ENCODE data around the gene KLHL10. TPM values are rescaled to one million over a fixed set of nuclear protein-coding genes. Genes with fewer than 3 reads are reported as not detected.
"Not testable (repeated sequence)": the region's sequence is repeated elsewhere in the genome, so short reads cannot be mapped to it uniquely, and the experiment has no call there.

KLHL10 gene
- total RNA-seq, 4 donors from 2014 or later: 0.62 to 2.7 (median 1.4) TPM

GRCh38 chr17:41835214-41835799 is 2.3 kb upstream of the KLHL10 start:
- peak; percentile 73 for ATAC-seq
- Histone ChIP-seq H3K36me3 (peaks cover 0 to 31% of the 10 kb centered on the region in 2 donors), H3K4me3 (peak overlapping the region; percentile 87 to 93), H3K27me3 (no peaks in the 10 kb centered on the region), H3K9me3 (no peaks in the 10 kb centered on the region), H3K4me1 (peaks cover 0 to 22% (median 3%) of the 10 kb centered on the region in 3 donors), H3K27ac (peak overlapping the region; percentile 72 to 93 (median 90))
- WGBS, 2 donors (ENCODE audit: low coverage in 1 of 2): 30 to 38% methylated on average over 4 of the region's 13 CpGs
- TF ChIP-seq EP300 (IDR thresholded peaks at IDR 0.05) (no peak), POLR2A (IDR thresholded peaks at IDR 0.05) (no peak), CTCF (IDR thresholded peaks at IDR 0.05) (no peak), POLR2AphosphoS5 (IDR thresholded peaks at IDR 0.05) (no peak)

- Histone ChIP-seq H3K27me3 (no peaks in the 10 kb centered on the region), H3K27ac (peak within 1 kb of the TSS; percentile 72 to 93 (median 90)), H3K36me3 (peaks cover 0 to 24% of the 10 kb centered on the region in 2 donors), H3K9me3 (no peaks in the 10 kb centered on the region), H3K4me3 (peak within 1 kb of the TSS; percentile 87 to 93), H3K4me1 (peaks cover 0 to 22% (median 3%) of the 10 kb centered on the region in 3 donors)
- ATAC-seq: peak; percentile 92
- TF ChIP-seq CTCF (IDR thresholded peaks at IDR 0.05) (no peak), POLR2AphosphoS5 (IDR thresholded peaks at IDR 0.05) (peak; percentile 65), POLR2A (IDR thresholded peaks at IDR 0.05) (peak; percentile 39 to 40), EP300 (IDR thresholded peaks at IDR 0.05) (no peak)
- WGBS, 2 donors (ENCODE audit: low coverage in 1 of 2): 0 to 20% methylated on average over 1 to 3 of the region's 72 CpGs
Measured at GRCh38 chr17:41835800-41836549, 1.6 kb upstream of the KLHL10 start, which contains the start of gene NT5C3B. NT5C3B (minus strand) TSS chr17:41836232; CDS start chr17:41836193, 39 bp downstream.

GRCh38 chr17:41836550-41837196 is 952 bp upstream of the KLHL10 start:
- H3K27me3 ChIP-seq: no peaks in the 10 kb centered on the region
- no peak for ATAC-seq
- no peaks in the 10 kb centered on the region for H3K9me3 ChIP-seq
- peak overlapping the region; percentile 87 to 93 for H3K4me3 ChIP-seq
- 38 to 41% methylated on average over 9 to 15 of the region's 21 CpGs for WGBS, 2 donors (ENCODE audit: low coverage in 1 of 2)
- H3K4me1 ChIP-seq: peaks cover 0 to 22% (median 3%) of the 10 kb centered on the region in 3 donors
- H3K27ac ChIP-seq: peak overlapping the region; percentile 72 to 93 (median 90)
- TF ChIP-seq CTCF (IDR thresholded peaks at IDR 0.05) (no peak), POLR2AphosphoS5 (IDR thresholded peaks at IDR 0.05) (no peak), POLR2A (IDR thresholded peaks at IDR 0.05) (no peak), EP300 (IDR thresholded peaks at IDR 0.05) (no peak)
- H3K36me3 ChIP-seq: peaks cover 0 to 17% of the 10 kb centered on the region in 2 donors

- not testable (repeated sequence) for H3K27ac ChIP-seq, H3K4me3 ChIP-seq, H3K27me3 ChIP-seq, H3K9me3 ChIP-seq, H3K36me3 ChIP-seq, ATAC-seq
- WGBS, 2 donors (ENCODE audit: low coverage in 1 of 2): 93 to 95% methylated on average over 2 of the region's 2 CpGs
- peaks cover 0 to 20% (median 2%) of the 10 kb centered on the region in 3 donors for H3K4me1 ChIP-seq
Measured at GRCh38 chr17:41839448-41839847, 1.8 kb downstream of the KLHL10 start.

DNA sequence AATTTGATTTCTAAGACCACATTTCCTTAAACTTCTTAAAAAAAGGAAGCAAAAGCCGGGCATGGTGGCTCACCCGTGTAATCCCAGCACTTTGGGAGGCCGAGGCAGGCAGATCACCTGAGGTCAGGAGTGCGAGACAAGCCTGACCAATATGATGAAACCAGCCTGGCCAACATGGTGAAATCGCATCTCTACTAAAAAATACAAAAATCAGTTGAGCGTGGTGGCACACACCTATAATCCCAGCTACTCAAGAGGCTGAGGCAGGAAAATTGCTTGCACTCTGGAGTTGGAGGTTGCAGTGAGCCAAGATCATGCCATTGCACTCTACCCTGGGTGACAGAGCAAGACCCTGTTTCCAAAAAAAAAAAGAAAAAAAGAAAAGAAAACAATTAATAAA is 3.2 kb downstream of the KLHL10 start:
- not testable (repeated sequence) for H3K27me3 ChIP-seq, H3K4me1 ChIP-seq, H3K9me3 ChIP-seq, H3K27ac ChIP-seq, H3K4me3 ChIP-seq, ATAC-seq, H3K36me3 ChIP-seq
- 87% methylated on average over 3 of the region's 6 CpGs; no CpG with 5 or more reads in 1 of the 2 donors for WGBS, 2 donors (ENCODE audit: low coverage in 1 of 2)
